Measurements from ENCODE around the gene RBM47. TPM values are rescaled to one million over a fixed set of nuclear protein-coding genes. Genes with fewer than 3 reads are reported as not detected.

The RBM47 gene
- total and polyA plus RNA-seq, 2 of the 4 experiments (the other 2 are of a cell fraction): 0.44 to 1.1 TPM

GRCh38 chr4:40489961-40490360 is 139.7 kb downstream of the RBM47 start:
- ATAC-seq (ENCODE audit: low read depth): no peak
- in situ Hi-C loops (cut with MboI; ENCODE audit: low sequenced_read_pairs) (no loop called here), intact Hi-C loops (cut with micrococcal nuclease) (no loop called here), dilution Hi-C loops (cut with HindIII; ENCODE audit: low sequenced_read_pairs, unreplicated experiment) (no loop called here)
- no peak overlapping the region for H3K27ac ChIP-seq (ENCODE audit: insufficient read depth, low read length)
- no peak overlapping the region for H4K8ac ChIP-seq (ENCODE audit: low read depth in 2 of 2, low read length in 2 of 2)
- TF ChIP-seq, protein P1, sequence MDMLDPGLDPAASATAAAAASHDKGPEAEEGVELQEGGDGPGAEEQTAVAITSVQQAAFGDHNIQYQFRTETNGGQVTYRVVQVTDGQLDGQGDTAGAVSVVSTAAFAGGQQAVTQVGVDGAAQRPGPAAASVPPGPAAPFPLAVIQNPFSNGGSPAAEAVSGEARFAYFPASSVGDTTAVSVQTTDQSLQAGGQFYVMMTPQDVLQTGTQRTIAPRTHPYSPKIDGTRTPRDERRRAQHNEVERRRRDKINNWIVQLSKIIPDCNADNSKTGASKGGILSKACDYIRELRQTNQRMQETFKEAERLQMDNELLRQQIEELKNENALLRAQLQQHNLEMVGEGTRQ (IDR thresholded peaks at IDR 0.05; ENCODE audit: low read depth, low read length): no peak
- TF ChIP-seq, protein P2, sequence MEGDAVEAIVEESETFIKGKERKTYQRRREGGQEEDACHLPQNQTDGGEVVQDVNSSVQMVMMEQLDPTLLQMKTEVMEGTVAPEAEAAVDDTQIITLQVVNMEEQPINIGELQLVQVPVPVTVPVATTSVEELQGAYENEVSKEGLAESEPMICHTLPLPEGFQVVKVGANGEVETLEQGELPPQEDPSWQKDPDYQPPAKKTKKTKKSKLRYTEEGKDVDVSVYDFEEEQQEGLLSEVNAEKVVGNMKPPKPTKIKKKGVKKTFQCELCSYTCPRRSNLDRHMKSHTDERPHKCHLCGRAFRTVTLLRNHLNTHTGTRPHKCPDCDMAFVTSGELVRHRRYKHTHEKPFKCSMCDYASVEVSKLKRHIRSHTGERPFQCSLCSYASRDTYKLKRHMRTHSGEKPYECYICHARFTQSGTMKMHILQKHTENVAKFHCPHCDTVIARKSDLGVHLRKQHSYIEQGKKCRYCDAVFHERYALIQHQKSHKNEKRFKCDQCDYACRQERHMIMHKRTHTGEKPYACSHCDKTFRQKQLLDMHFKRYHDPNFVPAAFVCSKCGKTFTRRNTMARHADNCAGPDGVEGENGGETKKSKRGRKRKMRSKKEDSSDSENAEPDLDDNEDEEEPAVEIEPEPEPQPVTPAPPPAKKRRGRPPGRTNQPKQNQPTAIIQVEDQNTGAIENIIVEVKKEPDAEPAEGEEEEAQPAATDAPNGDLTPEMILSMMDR (conservative IDR thresholded peaks at IDR 0.05; ENCODE audit: low read depth, low read length): no peak
- TF ChIP-seq RFX5 (IDR thresholded peaks at IDR 0.05; ENCODE audit: low read depth, low read length) (no peak), POLR2A (IDR thresholded peaks at IDR 0.05; ENCODE audit: low read depth, low read length) (no peak), ELK1 (IDR thresholded peaks at IDR 0.05; ENCODE audit: borderline replicate concordance, low read depth, low read length) (no peak), MAFK (IDR thresholded peaks at IDR 0.05; ENCODE audit: low read depth, low read length) (no peak), CHD1 (IDR thresholded peaks at IDR 0.05; ENCODE audit: low read depth, low read length) (no peak), BHLHE40 (IDR thresholded peaks at IDR 0.05; ENCODE audit: low read depth, low read length) (no peak)
- H3K36me3 ChIP-seq (ENCODE audit: control insufficient read depth, insufficient read depth, low read length): no peaks in the 10 kb centered on the region
- CTCF ChIA-PET: no interaction called here
- no peak overlapping the region for H2BK120ac ChIP-seq (ENCODE audit: low read depth, low read length)
- H2BK5ac ChIP-seq (ENCODE audit: low read depth, low read length, poor library complexity, severe bottlenecking): no peak overlapping the region
- H3K9me3 ChIP-seq (ENCODE audit: control insufficient read depth, insufficient read depth, low read length): no peaks in the 10 kb centered on the region
- H2AK9ac ChIP-seq (replicated peaks; ENCODE audit: low read depth, low read length, poor library complexity): no peak overlapping the region
- no peak overlapping the region for H3K9ac ChIP-seq (ENCODE audit: low read depth, low read length)
- H3K4me2 ChIP-seq (ENCODE audit: low read depth, low read length): no peak overlapping the region
- H3K9me1 ChIP-seq (ENCODE audit: insufficient read depth, low read length): peaks cover 2% of the 10 kb centered on the region
- H3K23ac ChIP-seq (ENCODE audit: low read depth, low read length): no peak overlapping the region
- no peak overlapping the region for H2AK5ac ChIP-seq (ENCODE audit: low read depth, low read length)
- H3K56ac ChIP-seq (ENCODE audit: extremely low read depth, insufficient read depth, low read length): no peak overlapping the region
- H4K91ac ChIP-seq (ENCODE audit: insufficient read depth, low read depth, low read length): no peak overlapping the region
- no peak overlapping the region for H2AFZ ChIP-seq (replicated peaks; ENCODE audit: low read length, poor library complexity)
- H3K18ac ChIP-seq (ENCODE audit: low read depth, low read length): no peak overlapping the region
- H4K5ac ChIP-seq (ENCODE audit: low read depth, low read length): no peak overlapping the region
- no peaks in the 10 kb centered on the region for H3K27me3 ChIP-seq (ENCODE audit: control insufficient read depth, insufficient read depth, low read length)
- no TSS peak for BruUV-seq (replicated peaks)
- no peak overlapping the region for H3K4ac ChIP-seq (ENCODE audit: low read depth, low read length)
- H2BK20ac ChIP-seq (ENCODE audit: low read depth, low read length): no peak overlapping the region
- no peak overlapping the region for H2BK15ac ChIP-seq (ENCODE audit: low read depth, low read length)
- H4K20me1 ChIP-seq (ENCODE audit: insufficient read depth, low read length): no peaks in the 10 kb centered on the region
- no peak overlapping the region for H3K4me3 ChIP-seq (ENCODE audit: insufficient read depth, low read depth, low read length)
- H3K79me1 ChIP-seq (ENCODE audit: low read depth in 1 of 2, low read length in 2 of 2): no peaks in the 10 kb centered on the region
- DNase-seq: peak; percentile 25
- no peak overlapping the region for H3K14ac ChIP-seq (replicated peaks; ENCODE audit: low read depth, low read length)
- peaks cover 9% of the 10 kb centered on the region; the same call in 1 of the 2 replicates for H3K4me1 ChIP-seq (ENCODE audit: control insufficient read depth, insufficient read depth, low read length)
- POLR2A ChIA-PET (ENCODE audit: unreplicated experiment): no interaction called here
